HepG2 (cell line): ENCODE data around the gene B3GALT6. TPM values are rescaled to one million over a fixed set of nuclear protein-coding genes. Genes with fewer than 3 reads are reported as not detected.

Experiments
- HNF4G ChIP-seq, 2 experiments: sonication (generic) in 1 of 2; formaldehyde crosslinking in 1 of 2; IDR thresholded peaks; 2 replicates each; pipeline versions ENCODE4 v1.4.0 to v1.6.1; 2011 to 2020; ENCODE audit warnings: borderline replicate concordance in 2 of 2, low read depth in 2 of 2, mild to moderate bottlenecking in 2 of 2, low read length in 1 of 2, missing genetic modification reagents in 1 of 2, moderate library complexity in 1 of 2
- HOXA5 ChIP-seq: sonication (generic); formaldehyde crosslinking; IDR thresholded peaks from 2 replicates; pipeline ENCODE4 v1.4.0; 2020; ENCODE audit warnings: missing genetic modification reagents
- PRDM10 ChIP-seq: sonication (generic); formaldehyde crosslinking; IDR thresholded peaks from 2 replicates; pipeline ENCODE4 v1.4.0; 2020; ENCODE audit warnings: low read depth, missing genetic modification reagents
- THRA ChIP-seq: sonication (generic); formaldehyde crosslinking; IDR thresholded peaks from 2 replicates; pipeline ENCODE4 v1.4.0; 2020; ENCODE audit warnings: missing genetic modification reagents, borderline replicate concordance
- TOPORS ChIP-seq: sonication (generic); formaldehyde crosslinking; IDR thresholded peaks from 2 replicates; pipeline ENCODE4 v1.8.0; 2023; ENCODE audit warnings: mild to moderate bottlenecking, missing genetic modification reagents
- ZBTB34 ChIP-seq: sonication (generic); formaldehyde crosslinking; IDR thresholded peaks from 2 replicates; pipeline ENCODE4 v1.8.0; 2022; ENCODE audit warnings: mild to moderate bottlenecking, missing genetic modification reagents
- ZC3H4 ChIP-seq: sonication (generic); formaldehyde crosslinking; IDR thresholded peaks from 2 replicates; pipeline ENCODE4 v1.4.0; 2020; ENCODE audit warnings: missing genetic modification reagents, borderline replicate concordance
- ZNF441 ChIP-seq: sonication (generic); formaldehyde crosslinking; IDR thresholded peaks from 2 replicates; pipeline ENCODE4 v1.7.0; 2021; ENCODE audit warnings: missing genetic modification reagents, borderline replicate concordance
- ZNF577 ChIP-seq: sonication (generic); formaldehyde crosslinking; IDR thresholded peaks from 2 replicates; pipeline ENCODE4 v1.4.0; 2020; ENCODE audit warnings: mild to moderate bottlenecking, low read depth, missing genetic modification reagents, borderline replicate concordance
- ZNF879 ChIP-seq: sonication (generic); formaldehyde crosslinking; IDR thresholded peaks from 2 replicates; pipeline ENCODE4 v1.8.1; 2023; ENCODE audit warnings: missing genetic modification reagents
- polyA plus RNA-seq, 8 experiments: library from polyadenylated mRNA; depleted of rRNA in 3 of 8; stranded (reverse) in 7 of 8; unstranded in 1 of 8; fragments of >200 nt; fragmentation: Illumina TruSeq in 4 of 8; extraction: Trizol in 4 of 8; gene quantifications; 2 replicates each; pipeline versions ENCODE4 v1.2.1 to v1.2.3, GENCODE V29; 2011 to 2016; ENCODE audit warnings: low read depth in 4 of 8, missing spikeins in 1 of 8, mixed read lengths in 1 of 8; ENCODE audit not compliant: insufficient read depth in 1 of 8
- total RNA-seq, 5 experiments: library from RNA; depleted of rRNA; stranded (reverse); fragments of >200 nt; fragmentation: Illumina TruSeq; extraction: Trizol; gene quantifications; 2 replicates each; pipeline ENCODE4 v1.2.3, GENCODE V29; 2016; ENCODE audit warnings: low read depth in 1 of 5
- TF ChIP-seq, protein P1 (sequence below): sonication (generic); formaldehyde crosslinking; IDR thresholded peaks from 2 replicates; pipeline ENCODE4 v1.5.1; 2020; ENCODE audit warnings: mild to moderate bottlenecking, missing genetic modification reagents, borderline replicate concordance
- TF ChIP-seq, protein P2 (sequence below): sonication (generic); formaldehyde crosslinking; IDR thresholded peaks from 2 replicates; pipeline ENCODE4 v1.4.0; 2020; ENCODE audit warnings: mild to moderate bottlenecking, missing genetic modification reagents

Gene B3GALT6
- total and polyA plus RNA-seq, 2 of the 13 experiments (the other 11 are each of a cell fraction or from before 2014, with no cell fraction given), result 3.9 to 14.2 TPM

DNA sequence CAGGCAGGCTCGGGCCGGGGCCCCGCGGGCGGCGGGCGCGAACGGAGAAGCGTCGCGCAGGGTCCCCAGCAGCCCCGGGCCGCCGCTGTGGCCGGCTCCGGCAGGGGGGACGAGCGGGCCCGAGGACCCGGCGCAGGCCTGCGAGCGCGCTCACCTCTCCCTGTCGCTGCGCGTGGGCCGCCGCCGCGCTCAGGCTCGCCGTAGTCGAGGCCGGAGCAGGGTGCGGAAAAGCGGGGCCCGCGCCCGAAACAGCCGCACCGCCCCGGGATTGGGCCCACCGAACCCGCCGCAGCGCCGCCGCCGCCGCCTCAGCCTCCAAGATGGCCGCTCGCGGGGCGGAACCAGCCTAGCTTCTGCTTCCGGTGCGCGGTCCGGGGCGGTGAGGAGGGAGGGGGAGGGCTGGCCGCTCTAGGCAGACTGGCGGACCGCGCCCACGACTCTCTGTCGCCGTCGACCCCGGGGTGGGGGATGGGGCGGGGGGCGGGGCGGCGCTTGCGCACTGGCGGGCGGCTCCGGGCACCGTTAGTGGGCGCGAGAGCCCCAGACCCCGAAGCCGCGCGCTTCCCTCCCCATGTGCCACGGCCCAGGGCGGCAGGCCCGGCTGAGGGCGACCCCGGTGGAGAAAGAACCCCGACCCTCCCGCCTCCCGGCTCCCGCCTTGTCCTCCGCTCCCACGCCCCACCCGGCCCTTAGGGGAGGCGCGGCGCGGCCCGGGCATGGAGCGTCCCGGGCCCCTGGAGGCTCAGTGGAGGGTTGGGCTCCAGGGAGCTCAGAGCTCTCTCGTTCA is 41.7 kb downstream of the B3GALT6 start, which contains the start of gene UBE2J2 (continued):
- TF ChIP-seq HOXA5 (peak; percentile 43; the same call in 1 of the 2 replicates), PRDM10 (CRISPR knock-in tag) (no peak), ZNF441 (CRISPR knock-in tag) (0 out of 2 replicates have a peak, but pooled peaks have one; percentile 31), ZNF577 (CRISPR knock-in tag) (no peak), TOPORS (CRISPR knock-in tag) (peak; percentile 79), ZNF879 (CRISPR knock-in tag) (0 out of 2 replicates have a peak, but pooled peaks have one; percentile 64), ZC3H4 (CRISPR knock-in tag) (no peak), HNF4G (IDR thresholded peaks at IDR 0.05; ENCODE audit: borderline replicate concordance, low read depth, low read length) (no peak), HNF4G (CRISPR knock-in tag; IDR thresholded peaks at IDR 0.05; ENCODE audit: borderline replicate concordance, low read depth) (no peak), THRA (peak; percentile 46; the same call in 1 of the 2 replicates), ZBTB34 (CRISPR knock-in tag) (0 out of 2 replicates have a peak, but pooled peaks have one; percentile 46)
- TF ChIP-seq, protein P1, sequence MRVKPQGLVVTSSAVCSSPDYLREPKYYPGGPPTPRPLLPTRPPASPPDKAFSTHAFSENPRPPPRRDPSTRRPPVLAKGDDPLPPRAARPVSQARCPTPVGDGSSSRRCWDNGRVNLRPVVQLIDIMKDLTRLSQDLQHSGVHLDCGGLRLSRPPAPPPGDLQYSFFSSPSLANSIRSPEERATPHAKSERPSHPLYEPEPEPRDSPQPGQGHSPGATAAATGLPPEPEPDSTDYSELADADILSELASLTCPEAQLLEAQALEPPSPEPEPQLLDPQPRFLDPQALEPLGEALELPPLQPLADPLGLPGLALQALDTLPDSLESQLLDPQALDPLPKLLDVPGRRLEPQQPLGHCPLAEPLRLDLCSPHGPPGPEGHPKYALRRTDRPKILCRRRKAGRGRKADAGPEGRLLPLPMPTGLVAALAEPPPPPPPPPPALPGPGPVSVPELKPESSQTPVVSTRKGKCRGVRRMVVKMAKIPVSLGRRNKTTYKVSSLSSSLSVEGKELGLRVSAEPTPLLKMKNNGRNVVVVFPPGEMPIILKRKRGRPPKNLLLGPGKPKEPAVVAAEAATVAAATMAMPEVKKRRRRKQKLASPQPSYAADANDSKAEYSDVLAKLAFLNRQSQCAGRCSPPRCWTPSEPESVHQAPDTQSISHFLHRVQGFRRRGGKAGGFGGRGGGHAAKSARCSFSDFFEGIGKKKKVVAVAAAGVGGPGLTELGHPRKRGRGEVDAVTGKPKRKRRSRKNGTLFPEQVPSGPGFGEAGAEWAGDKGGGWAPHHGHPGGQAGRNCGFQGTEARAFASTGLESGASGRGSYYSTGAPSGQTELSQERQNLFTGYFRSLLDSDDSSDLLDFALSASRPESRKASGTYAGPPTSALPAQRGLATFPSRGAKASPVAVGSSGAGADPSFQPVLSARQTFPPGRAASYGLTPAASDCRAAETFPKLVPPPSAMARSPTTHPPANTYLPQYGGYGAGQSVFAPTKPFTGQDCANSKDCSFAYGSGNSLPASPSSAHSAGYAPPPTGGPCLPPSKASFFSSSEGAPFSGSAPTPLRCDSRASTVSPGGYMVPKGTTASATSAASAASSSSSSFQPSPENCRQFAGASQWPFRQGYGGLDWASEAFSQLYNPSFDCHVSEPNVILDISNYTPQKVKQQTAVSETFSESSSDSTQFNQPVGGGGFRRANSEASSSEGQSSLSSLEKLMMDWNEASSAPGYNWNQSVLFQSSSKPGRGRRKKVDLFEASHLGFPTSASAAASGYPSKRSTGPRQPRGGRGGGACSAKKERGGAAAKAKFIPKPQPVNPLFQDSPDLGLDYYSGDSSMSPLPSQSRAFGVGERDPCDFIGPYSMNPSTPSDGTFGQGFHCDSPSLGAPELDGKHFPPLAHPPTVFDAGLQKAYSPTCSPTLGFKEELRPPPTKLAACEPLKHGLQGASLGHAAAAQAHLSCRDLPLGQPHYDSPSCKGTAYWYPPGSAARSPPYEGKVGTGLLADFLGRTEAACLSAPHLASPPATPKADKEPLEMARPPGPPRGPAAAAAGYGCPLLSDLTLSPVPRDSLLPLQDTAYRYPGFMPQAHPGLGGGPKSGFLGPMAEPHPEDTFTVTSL (CRISPR knock-in tag), result 0 out of 2 replicates have a peak, but pooled peaks have one; percentile 31
- TF ChIP-seq, protein P2, sequence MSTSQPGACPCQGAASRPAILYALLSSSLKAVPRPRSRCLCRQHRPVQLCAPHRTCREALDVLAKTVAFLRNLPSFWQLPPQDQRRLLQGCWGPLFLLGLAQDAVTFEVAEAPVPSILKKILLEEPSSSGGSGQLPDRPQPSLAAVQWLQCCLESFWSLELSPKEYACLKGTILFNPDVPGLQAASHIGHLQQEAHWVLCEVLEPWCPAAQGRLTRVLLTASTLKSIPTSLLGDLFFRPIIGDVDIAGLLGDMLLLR, result no peak
